HG03135 (cell line): ENCODE data around the gene EVC.
"Not testable (repeated sequence)": the region's sequence is repeated elsewhere in the genome, so short reads cannot be mapped to it uniquely, and the experiment has no call there.

Experiments used
- ATAC-seq: cut with Tn5 transposase; IDR thresholded peaks from one replicate; pipeline ENCODE4 v1.9.1; 2021; ENCODE audit warnings: mild to moderate bottlenecking, moderate library complexity; ENCODE audit not compliant: unreplicated experiment

Gene EVC

GRCh38 chr4:5836943-5837342 lies 125.9 kb downstream of the EVC start:
- ATAC-seq, result no peak

- not testable (repeated sequence) for ATAC-seq
Observed at GRCh38 chr4:5837483-5837882, 126.5 kb downstream of the EVC start.

- no peak for ATAC-seq
Observed at GRCh38 chr4:5839332-5839731, 128.3 kb downstream of the EVC start.

- no peak for ATAC-seq
Observed at GRCh38 chr4:5839751-5840674, 129.0 kb downstream of the EVC start.

GRCh38 chr4:5842456-5842855 lies 131.5 kb downstream of the EVC start:
- ATAC-seq, result no peak

GRCh38 chr4:5843573-5844530 lies 132.9 kb downstream of the EVC start:
- ATAC-seq, result no peak

- no peak for ATAC-seq
Observed at GRCh38 chr4:5845035-5845905, 134.3 kb downstream of the EVC start.

- no peak for ATAC-seq
Observed at GRCh38 chr4:5851637-5852301, 140.8 kb downstream of the EVC start.

GRCh38 chr4:5852523-5853202 lies 141.7 kb downstream of the EVC start:
- ATAC-seq, result no peak

GRCh38 chr4:5854929-5855328 lies 143.9 kb downstream of the EVC start:
- ATAC-seq, result no peak

- ATAC-seq, result not testable (repeated sequence)
Observed at GRCh38 chr4:5856362-5856761, 145.4 kb downstream of the EVC start.

- no peak for ATAC-seq
Observed at GRCh38 chr4:5857199-5857598, 146.2 kb downstream of the EVC start.

- no peak for ATAC-seq
Observed at GRCh38 chr4:5858020-5858769, 147.2 kb downstream of the EVC start.

GRCh38 chr4:5863461-5864113 lies 152.6 kb downstream of the EVC start:
- no peak for ATAC-seq
